ENCODE results near the gene SUSD5.
"Not testable (repeated sequence)": the region's sequence is repeated elsewhere in the genome, so short reads cannot be mapped to it uniquely, and the experiment has no call there.

SUSD5 gene

GRCh38 chr3:33146791-33147445 is 71.7 kb downstream of the SUSD5 start:
- no peak for DNase-seq

GRCh38 chr3:33145901-33146580 is 72.6 kb downstream of the SUSD5 start:
- no peak for DNase-seq

DNA sequence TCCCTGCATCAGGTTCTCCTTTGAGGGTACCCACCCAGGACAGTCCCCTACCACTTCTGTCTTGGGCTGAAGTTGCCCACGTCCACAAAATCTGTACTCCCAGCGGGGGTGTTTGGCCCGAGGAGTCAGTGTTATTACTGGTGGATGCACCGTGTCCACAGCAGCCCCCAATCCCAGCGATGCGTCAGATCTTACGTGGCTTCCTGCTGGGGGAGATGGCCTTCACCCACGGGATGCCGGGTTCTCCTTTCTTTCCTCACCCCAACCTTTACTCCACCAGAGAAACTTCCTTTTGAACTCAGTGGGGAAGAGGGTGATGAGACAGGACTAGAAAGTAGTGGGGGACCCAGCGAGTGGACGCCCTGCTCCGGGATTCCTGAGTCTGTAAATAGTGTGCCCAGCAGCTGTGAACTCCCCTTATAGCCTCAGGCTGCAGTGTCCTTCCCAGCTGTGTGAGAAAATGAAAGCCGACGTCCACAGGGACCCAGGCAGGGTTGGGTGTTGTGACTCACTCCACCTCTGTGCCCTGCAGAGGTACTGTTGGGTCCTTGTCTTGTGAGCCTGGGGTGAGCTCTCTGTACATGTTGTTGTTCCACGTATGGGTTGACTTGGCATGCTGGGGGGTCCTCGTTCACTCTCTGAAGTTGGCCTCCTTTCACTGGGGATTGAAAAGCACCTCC is 73.2 kb downstream of the SUSD5 start:
- DNase-seq, result no peak

GRCh38 chr3:33144433-33144832 is 74.2 kb downstream of the SUSD5 start:
- peak in 2 of 5 donors; percentile 4 to 20 for DNase-seq

DNA sequence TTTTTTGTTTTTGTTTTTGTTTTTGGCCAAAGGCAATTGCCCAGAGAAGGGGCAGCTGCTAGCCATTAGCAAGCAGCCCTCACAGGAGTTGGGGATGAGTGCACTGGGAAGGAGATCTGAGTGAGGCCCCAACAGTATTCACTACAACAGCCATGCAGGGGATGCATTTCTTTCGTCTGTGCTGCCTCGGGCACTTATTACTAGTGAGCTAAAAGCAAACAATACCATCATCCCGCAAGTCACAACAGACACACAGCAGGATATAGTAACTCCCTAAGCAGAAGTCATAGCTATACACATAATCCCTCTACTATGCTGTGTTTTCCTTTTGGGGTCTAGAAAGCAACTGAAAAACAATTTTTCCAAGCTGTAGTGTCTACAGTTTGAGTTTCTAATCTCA is 77.6 kb downstream of the SUSD5 start:
- no peak for DNase-seq

DNA sequence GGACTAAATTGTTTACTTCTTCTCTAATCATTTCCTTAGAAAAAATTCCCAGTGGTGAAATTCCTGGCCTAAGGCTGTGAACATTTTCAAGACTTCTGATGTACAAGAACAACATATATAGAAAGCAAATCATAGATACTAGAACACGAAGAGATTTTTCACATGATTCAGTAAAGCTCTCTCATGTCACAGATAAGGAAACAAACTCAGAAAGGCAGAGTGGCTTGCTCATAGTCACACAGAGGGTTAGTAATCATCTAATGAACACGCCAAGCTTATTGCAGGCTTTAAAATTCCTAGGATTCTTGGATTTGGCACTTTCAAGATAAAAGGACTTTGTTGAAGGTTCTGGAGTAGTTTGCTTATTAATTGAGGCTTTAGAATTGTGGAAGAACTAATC is 78.6 kb downstream of the SUSD5 start:
- DNase-seq, result no peak

GRCh38 chr3:33139006-33139623 is 79.5 kb downstream of the SUSD5 start:
- DNase-seq, result not testable (repeated sequence)

DNA sequence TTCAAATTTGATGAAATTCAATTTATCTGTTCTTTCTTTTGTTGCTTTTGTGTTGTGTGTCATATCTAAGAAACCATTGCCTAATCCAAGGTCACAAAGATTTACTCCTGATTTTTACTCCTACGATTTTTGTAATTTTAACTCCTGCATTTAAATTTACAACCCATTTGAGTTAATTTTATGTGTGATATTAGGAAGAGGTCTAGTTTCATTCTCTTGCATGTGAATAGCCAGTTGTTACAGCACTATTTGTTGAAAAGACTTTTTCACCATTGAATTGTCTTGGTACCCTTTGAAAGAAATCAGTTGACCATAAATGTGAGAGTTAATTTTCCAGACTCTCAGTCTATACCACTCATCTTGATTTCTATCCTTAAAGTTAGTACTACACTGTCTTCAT is 80.9 kb downstream of the SUSD5 start:
- no peak for DNase-seq

DNA sequence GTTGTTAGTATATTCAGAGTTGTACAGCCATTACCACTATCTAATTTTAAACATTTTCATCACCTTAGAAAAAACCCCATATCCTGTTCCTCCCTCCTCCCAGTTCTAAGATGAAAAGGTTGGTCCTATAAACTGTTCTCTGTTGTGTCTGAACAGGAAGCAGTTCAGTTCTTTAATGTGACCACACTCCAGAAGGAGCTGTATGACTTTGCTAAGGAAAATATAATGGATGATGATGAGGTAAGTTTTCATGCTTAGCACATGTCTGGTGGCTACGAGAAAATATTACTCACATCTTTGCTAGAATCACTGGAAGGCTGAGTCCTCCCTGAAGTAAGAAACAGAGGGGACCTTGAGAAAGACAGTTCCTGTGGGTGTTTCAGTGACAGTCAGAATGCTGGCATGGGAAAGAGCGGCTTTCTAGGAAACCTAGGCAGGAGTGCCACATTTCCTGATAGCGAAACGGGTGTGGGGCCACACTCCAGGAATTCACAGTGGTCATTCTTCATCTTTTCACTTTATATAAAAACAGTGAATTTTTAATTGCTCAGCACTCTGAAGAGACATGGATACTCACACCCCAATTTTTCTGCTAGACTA is 84.5 kb downstream of the SUSD5 start:
- DNase-seq, result no peak

- no peak for DNase-seq
Observed at GRCh38 chr3:33132019-33132360, 86.6 kb downstream of the SUSD5 start.

DNA sequence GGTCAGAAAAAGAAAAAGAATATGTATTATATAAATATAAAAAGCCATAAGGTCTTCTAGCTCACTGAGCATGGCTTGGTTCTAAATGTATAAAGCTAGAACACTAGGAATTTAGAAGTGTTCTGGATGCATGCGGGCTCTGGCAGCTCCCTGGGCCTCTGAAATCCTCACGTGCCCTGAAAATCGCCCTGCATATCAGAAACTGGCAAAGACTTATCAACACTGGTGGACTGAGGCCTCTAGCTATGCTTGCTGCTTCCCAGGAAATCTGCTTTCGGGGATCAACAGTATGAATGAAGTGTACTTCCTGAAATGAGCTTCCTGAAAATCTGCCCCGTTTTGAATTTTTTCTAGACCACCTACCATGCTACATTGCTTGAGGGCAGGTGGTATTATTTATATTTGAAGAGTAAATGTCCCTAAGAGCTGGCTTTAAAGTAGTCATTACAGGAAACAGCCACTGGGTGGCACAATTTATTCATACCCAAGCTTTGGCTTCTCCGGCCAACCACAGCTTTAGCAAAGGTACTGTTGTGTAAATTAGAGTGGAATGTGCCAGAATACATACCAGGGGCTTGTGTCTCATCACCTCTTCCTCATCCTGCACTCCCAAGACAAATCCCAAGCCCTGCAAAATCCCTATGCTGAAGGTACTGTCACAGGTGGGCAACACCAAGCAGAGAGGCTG is 87.1 kb downstream of the SUSD5 start:
- peak in 3 of 5 donors; percentile 12 to 44 (median 25) for DNase-seq

GRCh38 chr3:33130144-33130543 is 88.5 kb downstream of the SUSD5 start:
- DNase-seq, result no peak

- DNase-seq, result no peak
Observed at GRCh38 chr3:33128706-33129105, 89.9 kb downstream of the SUSD5 start.

- no peak for DNase-seq
Observed at GRCh38 chr3:33125840-33126239, 92.8 kb downstream of the SUSD5 start.

DNA sequence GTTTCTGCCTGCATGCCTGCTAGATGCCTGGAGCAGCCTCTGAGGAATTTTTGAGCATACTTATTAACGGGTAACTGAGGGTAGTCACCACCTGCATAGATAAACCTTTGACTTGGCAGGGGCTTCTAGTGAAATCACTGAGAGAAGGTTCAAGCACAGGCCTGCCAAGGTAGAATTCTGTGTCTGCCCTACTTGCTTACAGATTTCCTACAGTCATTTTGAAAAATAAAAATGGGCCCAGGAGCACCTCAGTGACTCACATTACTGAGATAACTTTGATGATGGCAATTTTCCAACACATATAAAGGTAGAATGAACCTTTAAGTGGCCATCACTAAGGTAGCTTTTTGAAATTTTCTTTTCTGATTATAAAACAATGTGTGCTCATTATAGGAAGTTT is 94.0 kb downstream of the SUSD5 start:
- no peak for DNase-seq

GRCh38 chr3:33122991-33123390 is 95.6 kb downstream of the SUSD5 start:
- no peak for DNase-seq

GRCh38 chr3:33119891-33120290 is 98.7 kb downstream of the SUSD5 start:
- DNase-seq, result no peak

- no peak for DNase-seq
Observed at GRCh38 chr3:33117461-33117860, 101.1 kb downstream of the SUSD5 start.

GRCh38 chr3:33115024-33115768 is 103.4 kb downstream of the SUSD5 start:
- DNase-seq, result no peak

- DNase-seq, result no peak
Observed at GRCh38 chr3:33114622-33115023, 104.0 kb downstream of the SUSD5 start.

DNA sequence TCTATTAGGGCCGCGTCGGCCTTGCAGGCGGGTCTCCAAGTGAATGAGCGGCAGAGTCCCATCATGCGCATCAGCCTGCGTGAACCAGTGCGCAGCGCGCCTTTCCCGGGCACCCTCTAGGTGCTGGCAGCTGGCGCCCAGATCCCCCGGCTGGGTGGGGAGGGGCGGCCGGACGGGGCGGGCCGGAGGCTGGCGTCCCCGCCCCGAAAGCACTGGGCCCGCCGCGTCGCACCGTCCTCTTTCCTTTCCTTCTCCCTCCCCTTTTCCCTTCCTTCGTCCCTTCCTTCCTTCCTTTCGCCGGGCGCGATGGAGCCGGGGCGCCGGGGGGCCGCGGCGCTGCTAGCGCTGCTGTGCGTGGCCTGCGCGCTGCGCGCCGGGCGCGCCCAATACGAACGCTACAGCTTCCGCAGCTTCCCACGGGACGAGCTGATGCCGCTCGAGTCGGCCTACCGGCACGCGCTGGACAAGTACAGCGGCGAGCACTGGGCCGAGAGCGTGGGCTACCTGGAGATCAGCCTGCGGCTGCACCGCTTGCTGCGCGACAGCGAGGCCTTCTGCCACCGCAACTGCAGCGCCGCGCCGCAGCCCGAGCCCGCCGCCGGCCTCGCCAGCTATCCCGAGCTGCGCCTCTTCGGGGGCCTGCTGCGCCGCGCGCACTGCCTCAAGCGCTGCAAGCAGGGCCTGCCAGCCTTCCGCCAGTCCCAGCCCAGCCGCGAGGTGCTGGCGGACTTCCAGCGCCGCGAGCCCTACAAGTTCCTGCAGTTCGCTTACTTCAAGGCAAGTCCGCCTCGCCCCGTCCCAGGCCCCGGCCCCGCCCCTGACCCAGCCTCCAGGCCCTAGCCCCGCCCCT is 104.6 kb downstream of the SUSD5 start, which contains the start of gene CRTAP:
Gene CRTAP (plus strand): TSS at position 243 of the 850 bp plus-strand sequence. CDS start 64 bp downstream, at position 307.
- peak; percentile 69 to 89 (median 79) for DNase-seq

All from T-helper 1 cell (primary cell).